ENCODE measurements around the gene OR2T27.

GRCh38 chr1:248618878-248619277, 36.5 kb downstream of the OR2T27 start:
- TF ChIP-seq, protein P1, sequence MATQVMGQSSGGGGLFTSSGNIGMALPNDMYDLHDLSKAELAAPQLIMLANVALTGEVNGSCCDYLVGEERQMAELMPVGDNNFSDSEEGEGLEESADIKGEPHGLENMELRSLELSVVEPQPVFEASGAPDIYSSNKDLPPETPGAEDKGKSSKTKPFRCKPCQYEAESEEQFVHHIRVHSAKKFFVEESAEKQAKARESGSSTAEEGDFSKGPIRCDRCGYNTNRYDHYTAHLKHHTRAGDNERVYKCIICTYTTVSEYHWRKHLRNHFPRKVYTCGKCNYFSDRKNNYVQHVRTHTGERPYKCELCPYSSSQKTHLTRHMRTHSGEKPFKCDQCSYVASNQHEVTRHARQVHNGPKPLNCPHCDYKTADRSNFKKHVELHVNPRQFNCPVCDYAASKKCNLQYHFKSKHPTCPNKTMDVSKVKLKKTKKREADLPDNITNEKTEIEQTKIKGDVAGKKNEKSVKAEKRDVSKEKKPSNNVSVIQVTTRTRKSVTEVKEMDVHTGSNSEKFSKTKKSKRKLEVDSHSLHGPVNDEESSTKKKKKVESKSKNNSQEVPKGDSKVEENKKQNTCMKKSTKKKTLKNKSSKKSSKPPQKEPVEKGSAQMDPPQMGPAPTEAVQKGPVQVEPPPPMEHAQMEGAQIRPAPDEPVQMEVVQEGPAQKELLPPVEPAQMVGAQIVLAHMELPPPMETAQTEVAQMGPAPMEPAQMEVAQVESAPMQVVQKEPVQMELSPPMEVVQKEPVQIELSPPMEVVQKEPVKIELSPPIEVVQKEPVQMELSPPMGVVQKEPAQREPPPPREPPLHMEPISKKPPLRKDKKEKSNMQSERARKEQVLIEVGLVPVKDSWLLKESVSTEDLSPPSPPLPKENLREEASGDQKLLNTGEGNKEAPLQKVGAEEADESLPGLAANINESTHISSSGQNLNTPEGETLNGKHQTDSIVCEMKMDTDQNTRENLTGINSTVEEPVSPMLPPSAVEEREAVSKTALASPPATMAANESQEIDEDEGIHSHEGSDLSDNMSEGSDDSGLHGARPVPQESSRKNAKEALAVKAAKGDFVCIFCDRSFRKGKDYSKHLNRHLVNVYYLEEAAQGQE (IDR thresholded peaks at IDR 0.05; ENCODE audit: insufficient replicate concordance, low read depth), result no peak
- TF ChIP-seq, protein P2, sequence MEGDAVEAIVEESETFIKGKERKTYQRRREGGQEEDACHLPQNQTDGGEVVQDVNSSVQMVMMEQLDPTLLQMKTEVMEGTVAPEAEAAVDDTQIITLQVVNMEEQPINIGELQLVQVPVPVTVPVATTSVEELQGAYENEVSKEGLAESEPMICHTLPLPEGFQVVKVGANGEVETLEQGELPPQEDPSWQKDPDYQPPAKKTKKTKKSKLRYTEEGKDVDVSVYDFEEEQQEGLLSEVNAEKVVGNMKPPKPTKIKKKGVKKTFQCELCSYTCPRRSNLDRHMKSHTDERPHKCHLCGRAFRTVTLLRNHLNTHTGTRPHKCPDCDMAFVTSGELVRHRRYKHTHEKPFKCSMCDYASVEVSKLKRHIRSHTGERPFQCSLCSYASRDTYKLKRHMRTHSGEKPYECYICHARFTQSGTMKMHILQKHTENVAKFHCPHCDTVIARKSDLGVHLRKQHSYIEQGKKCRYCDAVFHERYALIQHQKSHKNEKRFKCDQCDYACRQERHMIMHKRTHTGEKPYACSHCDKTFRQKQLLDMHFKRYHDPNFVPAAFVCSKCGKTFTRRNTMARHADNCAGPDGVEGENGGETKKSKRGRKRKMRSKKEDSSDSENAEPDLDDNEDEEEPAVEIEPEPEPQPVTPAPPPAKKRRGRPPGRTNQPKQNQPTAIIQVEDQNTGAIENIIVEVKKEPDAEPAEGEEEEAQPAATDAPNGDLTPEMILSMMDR (IDR thresholded peaks at IDR 0.05; ENCODE audit: insufficient read depth, low read length), result peak; percentile 78
